Measurements from ENCODE around the gene CMIP.

DNA sequence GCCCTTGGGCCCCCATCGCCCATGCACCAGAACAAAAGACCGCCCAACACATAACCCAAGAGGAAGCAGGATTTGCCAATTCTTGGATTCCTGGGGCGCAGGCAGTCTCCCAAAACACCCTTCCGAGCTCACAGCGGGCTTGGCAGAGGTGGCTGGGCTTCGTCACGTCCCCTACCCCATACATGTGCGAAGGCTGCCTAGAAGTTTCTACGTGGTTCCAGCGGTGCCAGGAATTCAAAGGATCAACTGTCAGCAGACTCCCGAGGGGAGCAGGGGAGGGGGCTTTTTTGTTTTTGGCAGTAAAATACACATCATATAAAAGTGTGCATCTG, 253.7 kb downstream of the CMIP start:
- TF ChIP-seq, protein P1, sequence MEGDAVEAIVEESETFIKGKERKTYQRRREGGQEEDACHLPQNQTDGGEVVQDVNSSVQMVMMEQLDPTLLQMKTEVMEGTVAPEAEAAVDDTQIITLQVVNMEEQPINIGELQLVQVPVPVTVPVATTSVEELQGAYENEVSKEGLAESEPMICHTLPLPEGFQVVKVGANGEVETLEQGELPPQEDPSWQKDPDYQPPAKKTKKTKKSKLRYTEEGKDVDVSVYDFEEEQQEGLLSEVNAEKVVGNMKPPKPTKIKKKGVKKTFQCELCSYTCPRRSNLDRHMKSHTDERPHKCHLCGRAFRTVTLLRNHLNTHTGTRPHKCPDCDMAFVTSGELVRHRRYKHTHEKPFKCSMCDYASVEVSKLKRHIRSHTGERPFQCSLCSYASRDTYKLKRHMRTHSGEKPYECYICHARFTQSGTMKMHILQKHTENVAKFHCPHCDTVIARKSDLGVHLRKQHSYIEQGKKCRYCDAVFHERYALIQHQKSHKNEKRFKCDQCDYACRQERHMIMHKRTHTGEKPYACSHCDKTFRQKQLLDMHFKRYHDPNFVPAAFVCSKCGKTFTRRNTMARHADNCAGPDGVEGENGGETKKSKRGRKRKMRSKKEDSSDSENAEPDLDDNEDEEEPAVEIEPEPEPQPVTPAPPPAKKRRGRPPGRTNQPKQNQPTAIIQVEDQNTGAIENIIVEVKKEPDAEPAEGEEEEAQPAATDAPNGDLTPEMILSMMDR (conservative IDR thresholded peaks at IDR 0.05 in 1 of 2, IDR thresholded peaks at IDR 0.05 in 1 of 2; ENCODE audit: extremely low read depth in 1 of 2, insufficient read depth in 1 of 2, low read depth in 1 of 2, low read length in 2 of 2), result no peak
- TF ChIP-seq EZH2 (IDR thresholded peaks at IDR 0.05; ENCODE audit: borderline replicate concordance, low read length), result no peak
